Measurements from ENCODE around the gene PBX2.

GRCh38 chr6:32183483-32184083 lies 6.4 kb downstream of the PBX2 start:
- TF ChIP-seq CTCF (conservative IDR thresholded peaks at IDR 0.05; ENCODE audit: low read depth in 2 of 2) (no peak), EZH2 (IDR thresholded peaks at IDR 0.05; ENCODE audit: low read depth, unreplicated experiment) (no peak), POLR2AphosphoS5 (IDR thresholded peaks at IDR 0.05; ENCODE audit: low read depth) (no peak), JUNB (IDR thresholded peaks at IDR 0.05; ENCODE audit: unreplicated experiment) (no peak), ZNF114 (CRISPR knock-in tag; IDR thresholded peaks at IDR 0.05) (no peak), NANOG (IDR thresholded peaks at IDR 0.05; ENCODE audit: borderline replicate concordance) (no peak), ZNF331 (CRISPR knock-in tag; IDR thresholded peaks at IDR 0.05; ENCODE audit: low read depth) (no peak), CREB1 (CRISPR knock-in tag; IDR thresholded peaks at IDR 0.05; ENCODE audit: low read depth) (no peak), ZNF462 (CRISPR knock-in tag; IDR thresholded peaks at IDR 0.05) (no peak), EZH2phosphoT487 (IDR thresholded peaks at IDR 0.05; ENCODE audit: unreplicated experiment) (no peak)
- TF ChIP-seq, protein P1, sequence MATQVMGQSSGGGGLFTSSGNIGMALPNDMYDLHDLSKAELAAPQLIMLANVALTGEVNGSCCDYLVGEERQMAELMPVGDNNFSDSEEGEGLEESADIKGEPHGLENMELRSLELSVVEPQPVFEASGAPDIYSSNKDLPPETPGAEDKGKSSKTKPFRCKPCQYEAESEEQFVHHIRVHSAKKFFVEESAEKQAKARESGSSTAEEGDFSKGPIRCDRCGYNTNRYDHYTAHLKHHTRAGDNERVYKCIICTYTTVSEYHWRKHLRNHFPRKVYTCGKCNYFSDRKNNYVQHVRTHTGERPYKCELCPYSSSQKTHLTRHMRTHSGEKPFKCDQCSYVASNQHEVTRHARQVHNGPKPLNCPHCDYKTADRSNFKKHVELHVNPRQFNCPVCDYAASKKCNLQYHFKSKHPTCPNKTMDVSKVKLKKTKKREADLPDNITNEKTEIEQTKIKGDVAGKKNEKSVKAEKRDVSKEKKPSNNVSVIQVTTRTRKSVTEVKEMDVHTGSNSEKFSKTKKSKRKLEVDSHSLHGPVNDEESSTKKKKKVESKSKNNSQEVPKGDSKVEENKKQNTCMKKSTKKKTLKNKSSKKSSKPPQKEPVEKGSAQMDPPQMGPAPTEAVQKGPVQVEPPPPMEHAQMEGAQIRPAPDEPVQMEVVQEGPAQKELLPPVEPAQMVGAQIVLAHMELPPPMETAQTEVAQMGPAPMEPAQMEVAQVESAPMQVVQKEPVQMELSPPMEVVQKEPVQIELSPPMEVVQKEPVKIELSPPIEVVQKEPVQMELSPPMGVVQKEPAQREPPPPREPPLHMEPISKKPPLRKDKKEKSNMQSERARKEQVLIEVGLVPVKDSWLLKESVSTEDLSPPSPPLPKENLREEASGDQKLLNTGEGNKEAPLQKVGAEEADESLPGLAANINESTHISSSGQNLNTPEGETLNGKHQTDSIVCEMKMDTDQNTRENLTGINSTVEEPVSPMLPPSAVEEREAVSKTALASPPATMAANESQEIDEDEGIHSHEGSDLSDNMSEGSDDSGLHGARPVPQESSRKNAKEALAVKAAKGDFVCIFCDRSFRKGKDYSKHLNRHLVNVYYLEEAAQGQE (IDR thresholded peaks at IDR 0.05; ENCODE audit: unreplicated experiment): no peak
